GM21786 (cell line): ENCODE measurements around the gene POLD2.

Source experiments
- ATAC-seq: cut with Tn5 transposase; IDR thresholded peaks from one replicate; pipeline ENCODE4 v1.9.1; 2021; ENCODE audit not compliant: unreplicated experiment

POLD2 gene

GRCh38 chr7:44066494-44067063, 56.8 kb downstream of the POLD2 start:
- ATAC-seq: no peak

GRCh38 chr7:44066111-44066460, 57.3 kb downstream of the POLD2 start:
- ATAC-seq: no peak

DNA sequence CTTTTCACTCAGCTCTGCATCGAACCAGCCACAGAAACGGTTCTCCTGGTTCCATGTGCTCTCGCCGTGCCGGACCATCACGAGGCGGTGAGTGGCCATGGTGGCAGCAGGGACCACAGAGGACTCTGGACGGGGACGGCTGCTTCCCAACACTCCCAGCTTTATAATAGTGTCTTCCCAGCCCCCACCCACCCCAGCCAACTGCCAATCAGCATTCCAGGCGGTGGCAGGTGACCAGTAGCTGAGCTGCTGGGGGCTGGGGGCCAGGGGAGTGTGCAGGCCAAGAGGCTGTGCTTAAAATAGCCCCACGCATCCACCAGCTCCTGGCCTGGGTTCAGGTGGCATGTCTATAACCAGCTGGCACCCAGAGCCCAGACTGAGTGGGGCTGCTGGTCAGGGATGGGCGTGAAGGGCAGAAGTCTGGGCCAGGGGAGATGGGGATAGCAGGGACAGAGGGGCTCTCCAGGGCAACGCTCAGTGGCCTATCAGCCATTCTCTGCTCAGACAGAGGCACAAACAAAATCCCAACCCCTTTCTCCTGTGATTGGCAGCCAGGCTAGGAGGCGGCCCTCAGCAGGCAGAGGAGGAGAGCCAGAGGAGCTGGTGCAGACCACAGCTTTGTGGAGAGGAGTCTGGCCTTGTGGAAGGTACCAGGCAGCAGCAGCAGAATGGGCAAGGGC, 57.8 kb downstream of the POLD2 start, which contains the start of gene PGAM2:
PGAM2 (minus strand) TSS at position 137 of the 680 bp plus-strand sequence; CDS start at position 99, 38 bp downstream.
- ATAC-seq: no peak

DNA sequence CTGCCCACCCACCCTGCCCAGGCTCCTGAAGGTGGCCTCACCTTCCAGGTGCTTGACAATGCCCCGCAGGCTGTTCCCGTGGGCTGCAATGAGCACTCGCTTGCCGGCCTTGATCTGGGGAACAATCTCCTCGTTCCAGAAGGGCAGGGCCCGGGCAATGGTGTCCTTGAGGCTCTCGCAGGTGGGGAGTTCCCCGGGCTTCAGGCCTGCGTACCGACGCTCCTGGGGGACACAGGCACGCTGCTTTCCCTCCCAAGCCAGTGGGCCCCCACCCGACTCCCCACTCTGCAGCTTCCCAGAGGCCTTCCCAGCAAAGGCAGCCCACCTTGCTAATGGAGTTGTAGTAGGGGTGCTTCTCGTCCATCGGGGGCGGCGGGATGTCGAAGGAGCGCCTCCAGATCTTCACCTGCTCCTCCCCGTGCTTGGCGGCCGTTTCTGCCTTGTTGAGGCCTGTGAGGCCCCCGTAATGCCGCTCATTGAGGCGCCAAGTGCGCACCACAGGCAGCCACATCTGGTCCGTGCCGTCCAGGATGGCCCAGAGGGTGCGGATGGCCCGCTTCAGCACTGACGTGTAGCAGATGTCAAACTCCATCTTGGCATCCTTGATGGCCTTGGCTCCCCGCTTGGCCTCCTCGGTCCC, 58.4 kb downstream of the POLD2 start:
- ATAC-seq: no peak
